ENCODE measurements around the gene NEK6.

Gene NEK6

DNA sequence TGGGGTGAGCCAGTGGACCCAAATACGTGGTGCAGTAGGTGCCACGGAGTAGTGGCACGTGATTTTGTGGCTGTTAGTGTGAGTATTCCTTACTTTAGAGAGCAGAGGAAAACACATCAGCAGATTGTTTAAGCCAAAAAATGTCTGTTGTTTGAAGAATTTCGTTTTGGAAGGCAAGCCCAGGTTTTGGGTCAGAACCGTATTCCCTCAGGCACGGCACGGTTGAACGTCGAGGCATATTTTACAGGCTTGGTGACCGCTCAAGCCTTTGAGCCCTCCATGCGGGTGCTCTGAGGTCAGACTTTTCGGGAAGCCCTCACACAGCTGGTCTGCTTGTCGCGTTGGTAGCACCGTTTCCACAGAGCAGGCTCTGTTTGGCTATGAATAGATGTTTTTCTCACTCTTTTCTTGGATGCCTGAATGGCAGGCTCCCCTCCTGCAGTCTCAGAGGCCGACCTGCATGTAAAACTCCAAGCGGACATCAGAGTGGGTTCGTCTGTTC is 27.2 kb downstream of the NEK6 start:
- Histone ChIP-seq H3K9ac (ENCODE audit: low read depth, low read length) (no peak overlapping the region), H3K27me3 (ENCODE audit: insufficient read depth, low read length) (no peaks in the 10 kb centered on the region), H3K4me3 (ENCODE audit: low read length) (no peak overlapping the region), H3K36me3 (ENCODE audit: insufficient read depth, low read depth, low read length) (no peaks in the 10 kb centered on the region), H3K9me3 (ENCODE audit: insufficient read depth, low read depth, low read length) (no peaks in the 10 kb centered on the region), H3K27ac (ENCODE audit: low read length) (no peak overlapping the region), H3K4me1 (ENCODE audit: insufficient read depth, low read length) (peaks cover 6% of the 10 kb centered on the region; the same call in 1 of the 2 replicates)

DNA sequence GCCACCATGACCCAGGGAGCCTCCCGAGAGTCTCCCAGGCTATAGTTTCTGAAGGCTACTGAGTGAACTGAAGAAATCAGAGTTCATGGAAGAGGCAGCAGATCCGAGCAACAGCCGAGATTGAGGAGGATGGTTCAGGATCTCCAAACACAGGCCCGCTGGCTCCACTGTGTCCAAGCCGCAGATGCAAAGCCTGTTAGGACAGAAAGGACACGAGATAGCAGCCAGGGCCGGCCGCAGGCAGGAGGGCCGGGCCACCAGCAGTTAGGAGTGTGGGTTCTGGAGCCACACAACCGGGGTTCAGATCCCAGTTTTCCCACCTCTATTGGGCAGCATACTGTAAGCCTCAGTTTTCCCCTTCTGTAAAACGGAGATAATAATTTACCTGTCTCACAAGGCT is 27.7 kb downstream of the NEK6 start:
- Histone ChIP-seq H3K36me3 (ENCODE audit: insufficient read depth, low read depth, low read length) (no peaks in the 10 kb centered on the region), H3K9me3 (ENCODE audit: insufficient read depth, low read depth, low read length) (no peaks in the 10 kb centered on the region), H3K4me1 (ENCODE audit: insufficient read depth, low read length) (peaks cover 6% of the 10 kb centered on the region; the same call in 1 of the 2 replicates), H3K27ac (ENCODE audit: low read length) (no peak overlapping the region), H3K4me3 (ENCODE audit: low read length) (no peak overlapping the region), H3K27me3 (ENCODE audit: insufficient read depth, low read length) (no peaks in the 10 kb centered on the region), H3K9ac (ENCODE audit: low read depth, low read length) (no peak overlapping the region)

DNA sequence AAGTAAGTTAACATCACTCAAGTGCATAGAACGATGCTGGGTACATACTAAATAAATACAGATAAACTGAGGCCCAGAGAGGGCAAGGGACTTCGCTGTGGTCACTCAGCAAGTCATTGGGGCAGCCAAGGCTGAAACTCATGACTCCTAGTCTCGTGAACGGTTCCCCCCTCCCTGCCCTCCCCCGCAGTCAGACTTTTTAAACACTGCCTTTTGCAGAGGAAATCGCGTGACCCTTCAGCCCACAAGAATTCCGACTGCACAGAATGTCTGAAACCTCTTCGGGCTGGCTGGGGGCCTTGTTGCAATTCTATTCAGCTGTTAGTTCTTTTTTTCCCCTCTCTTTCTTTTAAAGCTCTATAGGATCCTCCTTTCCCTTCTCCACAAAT is 28.1 kb downstream of the NEK6 start:
- Histone ChIP-seq H3K4me1 (ENCODE audit: insufficient read depth, low read length) (peaks cover 6% of the 10 kb centered on the region; the same call in 1 of the 2 replicates), H3K9ac (ENCODE audit: low read depth, low read length) (no peak overlapping the region; the same call in 1 of the 2 replicates), H3K27ac (ENCODE audit: low read length) (no peak overlapping the region), H3K4me3 (ENCODE audit: low read length) (no peak overlapping the region), H3K36me3 (ENCODE audit: insufficient read depth, low read depth, low read length) (no peaks in the 10 kb centered on the region), H3K9me3 (ENCODE audit: insufficient read depth, low read depth, low read length) (no peaks in the 10 kb centered on the region), H3K27me3 (ENCODE audit: insufficient read depth, low read length) (no peaks in the 10 kb centered on the region)

DNA sequence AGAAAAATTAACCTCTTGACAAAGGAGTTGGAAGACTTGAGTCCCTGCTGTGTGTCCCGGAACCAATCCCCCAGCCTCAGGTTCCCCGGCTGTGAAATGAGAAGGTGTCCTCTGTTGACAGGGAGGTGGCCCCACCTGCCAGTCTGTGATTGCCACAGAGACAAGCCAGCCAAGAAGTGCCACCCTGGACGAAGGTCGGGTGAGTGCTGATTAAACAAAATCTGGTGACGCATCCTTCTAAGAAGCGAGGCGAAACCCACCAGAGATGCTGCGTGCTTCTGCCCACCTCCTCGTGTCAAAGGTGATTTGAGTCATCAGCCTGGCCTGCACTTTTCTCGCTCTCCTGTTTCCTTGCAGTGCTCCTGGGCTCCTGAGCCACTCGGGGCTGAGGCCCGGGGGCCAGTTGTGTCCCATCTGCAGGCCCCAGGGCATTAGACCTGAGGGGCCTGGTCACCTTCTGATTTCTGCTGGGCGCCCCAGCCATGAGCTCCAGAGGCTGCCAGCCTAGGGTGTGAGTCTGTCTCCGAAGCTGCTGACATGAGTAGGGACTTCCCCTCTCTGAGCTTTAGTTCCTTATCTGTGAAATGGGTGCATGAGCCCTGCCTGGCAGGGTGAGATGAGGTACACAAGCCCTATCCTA is 28.7 kb downstream of the NEK6 start:
- Histone ChIP-seq H3K4me3 (ENCODE audit: low read length) (no peak overlapping the region), H3K4me1 (ENCODE audit: insufficient read depth, low read length) (peaks cover 6% of the 10 kb centered on the region; the same call in 1 of the 2 replicates), H3K27ac (ENCODE audit: low read length) (no peak overlapping the region)

DNA sequence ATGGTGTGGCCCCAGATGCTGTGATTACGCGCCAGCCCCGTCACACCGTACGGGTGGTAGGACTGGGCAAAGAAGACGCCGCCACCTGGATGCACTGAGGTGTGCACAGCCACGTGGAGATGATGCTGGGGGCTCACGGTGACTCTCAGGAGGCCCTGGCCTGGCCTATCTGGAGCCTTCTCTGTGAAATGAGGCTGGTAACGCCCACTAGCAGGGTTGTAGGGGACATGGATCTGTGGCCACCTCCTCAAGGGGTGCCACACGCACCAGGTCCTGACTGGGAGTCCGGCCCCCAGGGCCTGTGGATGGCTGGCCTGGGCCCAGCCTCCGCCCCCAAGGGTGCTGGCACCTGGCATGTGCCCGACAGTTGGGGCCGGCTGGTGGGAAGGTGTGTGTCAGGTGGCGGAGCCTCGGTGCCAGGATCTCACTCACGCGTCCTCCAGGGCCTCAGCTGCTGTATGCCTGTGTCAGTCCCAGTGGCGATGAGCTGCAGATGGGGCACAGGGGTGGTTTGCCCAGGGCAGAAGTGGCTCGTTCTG is 32.4 kb downstream of the NEK6 start:
- Histone ChIP-seq H3K27ac (ENCODE audit: low read length) (no peak overlapping the region), H3K9ac (ENCODE audit: low read depth, low read length) (no peak overlapping the region), H3K36me3 (ENCODE audit: insufficient read depth, low read depth, low read length) (no peaks in the 10 kb centered on the region), H3K4me3 (ENCODE audit: low read length) (no peak overlapping the region), H3K9me3 (ENCODE audit: insufficient read depth, low read depth, low read length) (no peaks in the 10 kb centered on the region), H3K4me1 (ENCODE audit: insufficient read depth, low read length) (peaks cover 6% of the 10 kb centered on the region; the same call in 1 of the 2 replicates), H3K27me3 (ENCODE audit: insufficient read depth, low read length) (no peaks in the 10 kb centered on the region)

More for the DNA sequence above, 28.7 kb downstream of the NEK6 start:
- H3K9me3 ChIP-seq (ENCODE audit: insufficient read depth, low read depth, low read length), result no peaks in the 10 kb centered on the region
- H3K36me3 ChIP-seq (ENCODE audit: insufficient read depth, low read depth, low read length), result no peaks in the 10 kb centered on the region
- H3K27me3 ChIP-seq (ENCODE audit: insufficient read depth, low read length), result no peaks in the 10 kb centered on the region
- no peak overlapping the region; the same call in 1 of the 2 replicates for H3K9ac ChIP-seq (ENCODE audit: low read depth, low read length)

DNA sequence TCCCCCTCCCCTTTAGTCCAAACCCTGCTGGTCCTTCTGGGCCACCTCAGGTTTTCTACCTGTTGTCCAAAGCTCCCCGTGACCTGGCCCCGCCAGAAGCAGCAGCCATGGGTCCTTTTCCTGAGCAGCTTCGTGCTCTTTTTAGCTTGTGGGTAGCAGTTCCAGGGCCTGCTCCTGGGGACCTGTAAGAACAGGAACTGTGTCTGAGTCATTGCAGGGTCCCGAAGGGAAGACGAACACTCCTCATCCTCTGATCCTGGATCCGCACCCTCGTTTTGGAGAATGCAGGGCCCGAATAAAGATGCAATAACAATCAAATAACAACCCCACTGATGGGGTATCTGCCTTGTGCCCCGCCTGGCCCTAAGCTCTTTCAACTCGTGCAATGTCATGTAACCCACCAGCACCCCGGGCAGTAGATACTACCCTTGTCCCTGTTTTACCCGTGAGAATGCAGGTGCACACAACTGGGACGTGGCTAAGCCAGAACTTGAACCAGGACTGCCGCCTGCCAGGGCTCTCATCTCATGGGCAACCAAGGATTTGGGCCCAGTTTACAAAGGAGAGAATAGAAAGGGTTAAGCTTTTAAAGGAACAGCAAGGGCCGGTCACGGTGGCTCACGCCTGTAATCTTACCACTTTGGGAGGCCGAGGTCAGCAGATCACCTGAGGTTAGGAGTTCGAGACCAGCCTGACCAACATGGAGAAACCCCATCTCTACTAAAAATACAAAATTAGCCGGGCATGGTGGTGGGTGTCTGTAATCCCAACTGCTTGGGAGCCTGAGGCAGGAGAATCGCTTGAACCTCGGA is 33.2 kb downstream of the NEK6 start:
- H3K9me3 ChIP-seq (ENCODE audit: insufficient read depth, low read depth, low read length), result no peaks in the 10 kb centered on the region
- no peak overlapping the region for H3K4me3 ChIP-seq (ENCODE audit: low read length)
- no peaks in the 10 kb centered on the region for H3K36me3 ChIP-seq (ENCODE audit: insufficient read depth, low read depth, low read length)
- H3K9ac ChIP-seq (ENCODE audit: low read depth, low read length), result no peak overlapping the region
- no peak overlapping the region for H3K27ac ChIP-seq (ENCODE audit: low read length)
- H3K27me3 ChIP-seq (ENCODE audit: insufficient read depth, low read length), result no peaks in the 10 kb centered on the region
- H3K4me1 ChIP-seq (ENCODE audit: insufficient read depth, low read length), result no peaks in the 10 kb centered on the region; the same call in 1 of the 2 replicates

DNA sequence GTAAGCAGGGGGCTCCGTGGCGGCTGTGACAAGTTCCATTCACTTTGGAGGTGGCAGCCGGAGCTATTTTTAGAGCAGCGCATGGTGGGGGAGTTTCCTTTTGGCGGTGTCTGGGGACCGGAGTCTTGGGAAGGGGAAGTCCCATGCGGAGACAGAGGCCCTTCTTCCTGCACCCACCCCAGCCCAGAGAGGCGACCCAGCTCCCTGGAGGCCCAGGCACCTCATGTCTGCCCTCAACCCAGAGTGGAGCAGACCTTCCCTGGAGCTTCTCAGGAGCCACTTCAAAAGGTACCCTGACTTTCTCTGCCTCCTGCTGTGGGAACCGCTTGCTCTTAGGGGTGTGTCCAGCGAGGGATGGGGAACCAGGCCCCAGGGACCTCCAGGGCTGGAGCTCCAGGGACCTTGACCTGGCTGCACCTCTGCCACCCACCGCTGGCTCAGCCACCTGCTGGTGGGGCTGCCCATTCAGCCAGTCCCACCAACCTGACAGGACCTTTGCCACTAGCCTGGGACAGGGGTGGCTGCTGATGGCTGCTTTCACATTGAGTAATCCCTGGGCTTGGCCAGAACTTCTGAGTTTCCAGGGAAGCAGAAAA is 34.1 kb downstream of the NEK6 start:
- no peak overlapping the region for H3K9ac ChIP-seq (ENCODE audit: low read depth, low read length)
- H3K27ac ChIP-seq (ENCODE audit: low read length), result no peak overlapping the region
- no peak overlapping the region for H3K4me3 ChIP-seq (ENCODE audit: low read length)
- no peaks in the 10 kb centered on the region for H3K36me3 ChIP-seq (ENCODE audit: insufficient read depth, low read depth, low read length)
- no peaks in the 10 kb centered on the region for H3K27me3 ChIP-seq (ENCODE audit: insufficient read depth, low read length)
- H3K4me1 ChIP-seq (ENCODE audit: insufficient read depth, low read length), result peaks cover 6% of the 10 kb centered on the region; the same call in 1 of the 2 replicates
- no peaks in the 10 kb centered on the region for H3K9me3 ChIP-seq (ENCODE audit: insufficient read depth, low read depth, low read length)

DNA sequence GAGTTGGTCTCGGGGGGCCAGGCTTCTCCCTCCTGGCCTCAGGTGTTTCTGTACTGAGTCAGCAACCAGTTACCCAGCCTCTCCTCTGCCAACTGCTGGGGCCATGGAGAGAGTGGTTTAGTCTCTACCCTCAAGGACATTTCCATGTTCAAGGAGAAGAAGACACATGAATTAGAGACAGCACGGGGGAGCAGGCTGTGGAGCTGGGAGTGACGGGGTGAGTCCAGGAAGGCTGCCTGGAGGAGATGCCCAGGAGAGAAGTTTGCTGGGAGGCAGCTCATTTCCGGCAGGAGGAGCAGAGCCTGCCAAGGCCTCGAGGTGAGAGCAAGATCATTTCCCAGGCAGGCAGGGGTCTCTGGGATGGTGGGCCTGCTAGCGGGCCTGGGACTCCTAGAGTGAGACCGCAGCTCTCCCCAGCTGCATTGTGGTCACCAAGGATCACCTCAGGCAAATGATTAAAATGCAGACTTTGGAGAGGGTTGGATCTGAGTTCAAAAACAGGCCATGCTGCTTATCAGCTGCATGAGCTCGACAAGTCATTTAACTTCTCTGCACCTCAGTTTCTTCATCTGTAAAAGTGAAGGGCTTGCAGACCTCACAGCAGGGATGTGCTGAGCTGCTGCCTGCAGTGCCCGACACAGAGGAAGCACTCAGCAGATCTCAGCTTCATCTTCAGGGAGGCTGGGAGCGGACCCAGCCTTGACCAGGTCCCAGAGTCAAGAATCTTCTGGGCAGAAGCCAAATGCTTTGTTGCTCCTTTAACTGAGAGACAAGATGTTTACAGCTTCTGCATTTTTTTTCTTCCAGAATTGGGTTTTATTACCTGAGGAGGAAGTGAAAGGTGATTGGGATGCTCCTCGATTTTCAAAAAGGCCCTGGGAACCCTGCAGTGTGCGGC is 35.2 kb downstream of the NEK6 start:
- peaks cover 11% of the 10 kb centered on the region for H3K4me1 ChIP-seq (ENCODE audit: insufficient read depth, low read length)
- H3K27me3 ChIP-seq (ENCODE audit: insufficient read depth, low read length), result no peaks in the 10 kb centered on the region
- H3K36me3 ChIP-seq (ENCODE audit: insufficient read depth, low read depth, low read length), result no peaks in the 10 kb centered on the region
- no peak overlapping the region for H3K27ac ChIP-seq (ENCODE audit: low read length)
- H3K9me3 ChIP-seq (ENCODE audit: insufficient read depth, low read depth, low read length), result no peaks in the 10 kb centered on the region
- H3K9ac ChIP-seq (ENCODE audit: low read depth, low read length), result no peak overlapping the region
- no peak overlapping the region for H3K4me3 ChIP-seq (ENCODE audit: low read length)

DNA sequence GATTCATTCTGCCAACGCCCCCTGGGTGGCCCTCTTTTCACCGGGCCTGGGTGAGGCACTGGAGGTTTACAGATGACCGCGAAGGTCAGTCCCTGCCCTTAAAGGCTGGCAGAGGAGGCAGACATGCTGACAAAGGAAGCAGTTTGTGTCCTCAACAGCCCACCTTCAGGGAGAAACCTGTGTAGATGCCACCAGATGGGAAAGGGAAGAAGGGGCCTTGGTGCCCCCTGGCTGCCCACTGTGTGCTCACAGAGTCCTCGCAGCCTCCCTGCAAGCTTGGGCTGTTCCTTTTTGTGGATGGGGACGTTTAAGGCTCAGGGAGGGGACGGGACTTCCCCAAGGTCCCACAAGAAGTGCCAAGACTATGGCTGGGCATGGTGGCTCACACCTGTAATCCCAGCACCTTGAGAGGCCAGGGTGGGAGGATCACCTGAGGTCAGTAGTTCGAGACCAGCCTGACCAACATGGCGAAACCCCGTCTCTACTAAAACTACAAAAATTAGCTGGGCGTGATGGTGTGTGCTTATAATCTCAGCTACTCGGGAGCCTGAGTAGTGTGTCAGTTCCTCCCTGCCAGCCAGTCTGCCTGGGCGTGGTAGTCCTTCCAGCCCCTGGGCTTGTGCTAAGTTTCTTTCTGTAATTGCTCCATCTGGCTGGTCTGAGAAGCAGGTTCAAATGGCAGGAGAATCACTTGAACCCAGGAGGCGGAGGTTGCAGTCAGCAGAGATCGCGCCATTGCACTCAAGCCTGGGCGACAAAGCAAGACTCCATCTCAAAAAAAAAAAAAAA is 36.2 kb downstream of the NEK6 start:
- peaks cover 11% of the 10 kb centered on the region for H3K4me1 ChIP-seq (ENCODE audit: insufficient read depth, low read length)
- no peaks in the 10 kb centered on the region for H3K36me3 ChIP-seq (ENCODE audit: insufficient read depth, low read depth, low read length)
- H3K27me3 ChIP-seq (ENCODE audit: insufficient read depth, low read length), result no peaks in the 10 kb centered on the region
- no peak overlapping the region for H3K4me3 ChIP-seq (ENCODE audit: low read length)
- H3K9ac ChIP-seq (ENCODE audit: low read depth, low read length), result no peak overlapping the region
- H3K27ac ChIP-seq (ENCODE audit: low read length), result no peak overlapping the region
- H3K9me3 ChIP-seq (ENCODE audit: insufficient read depth, low read depth, low read length), result no peaks in the 10 kb centered on the region

DNA sequence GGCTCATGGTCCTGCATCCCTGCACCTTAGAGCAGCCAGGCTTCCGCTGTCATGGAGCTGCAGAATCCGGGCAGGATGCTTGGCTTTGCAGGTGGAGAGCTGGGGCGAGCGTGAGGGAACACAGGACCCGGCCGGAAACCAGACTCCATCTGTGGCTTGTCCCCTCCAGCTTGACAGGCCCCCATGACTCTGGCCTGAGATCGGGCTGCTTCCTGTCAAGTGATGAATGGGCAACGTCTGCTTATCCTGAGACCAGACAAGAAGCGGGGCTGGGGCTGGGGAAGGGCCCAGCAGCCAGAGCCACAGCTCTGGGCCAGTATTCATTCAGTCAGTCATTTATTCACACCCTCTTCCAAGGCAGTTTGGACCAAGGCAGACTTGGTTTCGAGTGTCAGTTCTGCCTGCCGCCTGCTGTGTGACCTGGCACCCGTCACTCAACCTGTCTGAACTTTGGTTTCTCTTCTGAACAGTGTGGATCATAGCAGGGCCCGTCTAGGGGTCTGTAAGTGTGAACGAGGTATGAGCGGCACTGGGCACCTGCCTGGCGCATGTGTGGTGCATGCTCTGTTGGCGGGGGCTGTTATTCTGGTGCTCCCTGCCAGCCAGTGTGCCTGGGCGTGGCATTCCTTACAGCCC is 37.5 kb downstream of the NEK6 start:
- no peaks in the 10 kb centered on the region for H3K9me3 ChIP-seq (ENCODE audit: insufficient read depth, low read depth, low read length)
- H3K27me3 ChIP-seq (ENCODE audit: insufficient read depth, low read length), result no peaks in the 10 kb centered on the region
- H3K4me1 ChIP-seq (ENCODE audit: insufficient read depth, low read length), result peaks cover 14% of the 10 kb centered on the region
- H3K27ac ChIP-seq (ENCODE audit: low read length), result no peak overlapping the region
- H3K9ac ChIP-seq (ENCODE audit: low read depth, low read length), result no peak overlapping the region
- H3K4me3 ChIP-seq (ENCODE audit: low read length), result no peak overlapping the region
- no peaks in the 10 kb centered on the region for H3K36me3 ChIP-seq (ENCODE audit: insufficient read depth, low read depth, low read length)
